Fibroblast of skin of back (primary cell): Measurements from ENCODE around the gene KLF4.

Source experiments
- DNase-seq: peaks from one replicate; pipeline ENCODE4 v3.0.0-alpha.2; 2013

KLF4 gene

DNA sequence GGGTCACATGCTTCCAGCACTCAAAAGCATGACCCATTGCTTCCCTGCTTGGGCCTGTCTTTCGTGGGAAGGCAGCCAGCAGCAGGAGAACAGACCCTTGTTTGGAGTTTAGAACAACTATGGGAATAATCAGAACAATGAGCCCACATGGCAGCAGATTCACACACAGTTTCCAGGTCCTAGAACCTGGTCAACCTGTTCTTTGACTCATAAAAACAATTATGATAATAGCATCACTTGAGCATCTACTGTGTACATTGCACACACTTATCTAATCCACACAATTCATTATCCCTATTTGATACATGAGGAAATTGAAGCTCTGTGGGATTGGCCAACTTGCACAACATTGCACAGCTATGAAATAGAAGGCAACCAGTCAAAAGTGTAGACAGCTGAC lies 41.7 kb downstream of the KLF4 start:
- no peak for DNase-seq

DNA sequence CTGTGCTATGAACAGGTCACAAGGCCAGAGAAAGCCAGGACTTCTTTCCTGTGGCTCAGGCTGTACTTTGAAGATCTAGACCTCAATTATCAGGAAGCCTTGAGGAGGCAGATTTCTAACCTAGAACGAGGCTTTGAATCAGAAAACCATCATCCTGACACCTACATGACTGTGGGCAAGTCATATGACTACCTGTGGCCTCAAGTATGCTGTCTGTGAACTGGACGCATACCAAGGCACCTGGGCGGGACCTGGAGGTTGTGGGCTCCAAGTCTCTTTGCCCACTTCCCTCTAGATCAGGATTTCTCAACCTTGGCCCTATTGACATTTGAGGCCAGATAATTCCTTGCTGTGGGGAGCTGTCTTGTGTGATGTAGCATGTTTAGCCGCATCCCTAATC lies 42.5 kb downstream of the KLF4 start:
- no peak for DNase-seq

GRCh38 chr9:107446491-107446890 lies 43.1 kb downstream of the KLF4 start:
- no peak for DNase-seq

GRCh38 chr9:107443786-107444185 lies 45.8 kb downstream of the KLF4 start:
- DNase-seq = no peak

DNA sequence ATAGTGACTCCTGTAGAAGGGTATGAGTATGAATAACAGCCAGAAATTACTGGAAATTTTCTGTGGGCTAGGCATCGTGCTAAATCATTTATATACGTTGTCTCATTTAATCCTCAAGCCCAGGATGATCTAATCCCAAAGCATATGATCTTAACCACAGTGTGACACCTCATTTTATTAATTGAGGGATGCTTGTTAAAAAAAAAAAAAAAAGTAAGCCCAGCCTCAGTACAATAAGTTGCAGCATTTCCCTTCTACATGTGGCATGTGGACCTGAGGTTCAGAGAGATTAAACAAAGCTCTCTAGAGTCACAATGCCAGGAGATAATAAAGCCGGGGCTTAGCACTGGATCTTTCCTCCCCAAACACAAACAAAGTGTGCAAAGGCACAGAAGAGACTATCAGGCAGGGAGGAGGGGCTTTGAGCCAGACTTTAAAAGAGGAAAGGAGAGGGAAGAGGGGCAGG lies 49.5 kb downstream of the KLF4 start:
- DNase-seq = no peak

DNA sequence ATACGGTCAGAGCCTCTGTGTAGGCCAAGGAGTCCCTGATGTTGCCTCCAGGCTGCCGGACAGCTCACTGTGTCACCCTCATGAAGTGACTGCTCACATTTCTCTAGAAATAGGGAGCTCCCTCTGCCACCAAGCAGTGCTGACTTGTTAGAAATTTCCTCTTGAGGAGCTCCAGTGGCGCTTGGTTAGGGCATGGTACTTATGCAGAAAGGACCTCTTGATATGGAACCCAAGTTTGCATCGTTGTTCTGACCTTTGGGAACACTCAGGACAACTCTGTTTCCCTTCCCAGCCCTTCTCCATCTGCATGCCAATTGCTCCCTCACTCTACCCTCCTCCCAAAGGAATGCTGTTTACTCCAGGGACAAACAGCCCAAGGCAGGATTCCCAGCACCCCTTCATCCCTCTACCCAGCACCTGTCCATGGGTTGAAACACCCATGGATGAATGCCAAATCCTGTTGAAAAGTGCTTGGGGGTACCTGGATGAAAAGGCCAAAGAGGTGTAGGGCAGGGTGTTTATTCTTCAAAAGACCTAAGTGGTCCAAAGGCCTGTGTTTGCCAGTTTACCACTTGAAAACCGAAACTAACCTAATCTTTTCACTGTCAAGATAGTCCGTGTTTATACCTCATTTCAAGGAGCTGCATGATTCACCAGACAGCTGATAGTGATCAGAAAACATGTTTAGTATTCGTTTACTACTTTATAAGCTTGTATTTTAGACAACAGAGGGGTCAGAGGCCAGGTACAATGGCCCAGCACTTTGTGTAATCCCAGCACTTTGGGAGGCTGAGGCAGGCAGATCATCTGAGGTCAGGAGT lies 51.1 kb downstream of the KLF4 start:
- DNase-seq = no peak

DNA sequence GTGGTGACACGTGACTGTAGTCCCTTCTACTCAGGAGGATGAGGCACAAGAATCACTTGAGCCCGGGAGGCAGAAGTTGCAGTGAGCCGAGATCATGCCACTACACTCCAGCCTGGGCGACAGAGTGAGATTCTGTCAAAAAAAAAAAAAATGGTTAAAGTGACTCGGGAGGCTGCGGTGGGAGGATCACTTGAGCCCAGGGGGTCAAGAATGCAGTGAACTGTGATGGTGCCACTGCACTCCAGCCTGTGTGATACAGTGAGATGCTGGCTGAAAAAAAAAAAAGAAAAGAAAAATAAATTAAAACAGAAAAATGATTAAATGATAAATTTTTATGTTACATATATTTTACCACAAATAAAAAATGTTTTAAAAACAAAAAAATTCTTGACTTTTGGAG lies 51.9 kb downstream of the KLF4 start:
- no peak for DNase-seq

GRCh38 chr9:107435415-107435814 lies 54.2 kb downstream of the KLF4 start:
- DNase-seq = no peak
